Peyer's patch (tissue), 4 donors: ENCODE data around the gene NT5DC3. TPM values are rescaled to one million over a fixed set of nuclear protein-coding genes. Genes with fewer than 3 reads are reported as not detected.

ENCODE experiments used
- DNase-seq, 3 donors: peaks; one replicate each; pipeline ENCODE4 v3.0.0-alpha.2; 2017 to 2019
- H3K27ac ChIP-seq, 4 donors: fragments of 200-600 bp; sonication (generic); one replicate each; pipeline ENCODE4 v1.5.1; 2016 to 2019
- H3K27me3 ChIP-seq, 2 donors: fragments of 200-600 bp; sonication (generic); one replicate each; pipeline ENCODE4 v1.5.1; 2019
- H3K36me3 ChIP-seq, 3 donors: fragments of 200-600 bp; sonication (generic); one replicate each; pipeline ENCODE4 v1.5.1; 2016 to 2019
- H3K4me1 ChIP-seq, 4 donors: fragments of 200-600 bp; sonication (generic); one replicate each; pipeline ENCODE4 v1.5.1; 2016 to 2019
- H3K4me3 ChIP-seq, 4 donors: fragments of 200-600 bp; sonication (generic); 1 replicate in 3 of 4; 2 replicates in 1 of 4; pipeline ENCODE4 v1.5.1; 2016 to 2019; ENCODE audit warnings: mild to moderate bottlenecking in 1 of 4
- H3K9me3 ChIP-seq, 4 donors: fragments of 200-600 bp; sonication (generic); one replicate each; pipeline ENCODE4 v1.5.1; 2016 to 2019; ENCODE audit warnings: mild to moderate bottlenecking in 1 of 4
- POLR2A ChIP-seq, 2 donors: fragments of 450-650 bp; IDR thresholded peaks; one replicate each; pipeline ENCODE4 v1.5.1; 2017; ENCODE audit warnings: antibody characterized with exemption in 2 of 2, mild to moderate bottlenecking in 2 of 2, moderate library complexity in 2 of 2
- total RNA-seq, 4 donors: library from RNA; depleted of rRNA; stranded (reverse); fragments of >200 nt; gene quantifications; one replicate each; pipeline ENCODE4 v1.1.0, GENCODE V29; 2016
- TF ChIP-seq, protein P1 (sequence below), 6 experiments: fragments of 450-650 bp in 4 of 6; fragments of 200-600 bp in 2 of 6; sonication (generic) in 1 of 6; IDR thresholded peaks; one replicate each; pipeline ENCODE4 v1.5.1; 2017 to 2019; ENCODE audit warnings: antibody characterized with exemption in 6 of 6, mild to moderate bottlenecking in 3 of 6, moderate library complexity in 1 of 6

The NT5DC3 gene
- total RNA-seq, 4 donors from 2014 or later, result 3.9 to 10.2 (median 7.4) TPM

GRCh38 chr12:103833891-103834290 lies 7.1 kb downstream of the NT5DC3 start:
- no peaks in the 10 kb centered on the region for H3K4me1 ChIP-seq

DNA sequence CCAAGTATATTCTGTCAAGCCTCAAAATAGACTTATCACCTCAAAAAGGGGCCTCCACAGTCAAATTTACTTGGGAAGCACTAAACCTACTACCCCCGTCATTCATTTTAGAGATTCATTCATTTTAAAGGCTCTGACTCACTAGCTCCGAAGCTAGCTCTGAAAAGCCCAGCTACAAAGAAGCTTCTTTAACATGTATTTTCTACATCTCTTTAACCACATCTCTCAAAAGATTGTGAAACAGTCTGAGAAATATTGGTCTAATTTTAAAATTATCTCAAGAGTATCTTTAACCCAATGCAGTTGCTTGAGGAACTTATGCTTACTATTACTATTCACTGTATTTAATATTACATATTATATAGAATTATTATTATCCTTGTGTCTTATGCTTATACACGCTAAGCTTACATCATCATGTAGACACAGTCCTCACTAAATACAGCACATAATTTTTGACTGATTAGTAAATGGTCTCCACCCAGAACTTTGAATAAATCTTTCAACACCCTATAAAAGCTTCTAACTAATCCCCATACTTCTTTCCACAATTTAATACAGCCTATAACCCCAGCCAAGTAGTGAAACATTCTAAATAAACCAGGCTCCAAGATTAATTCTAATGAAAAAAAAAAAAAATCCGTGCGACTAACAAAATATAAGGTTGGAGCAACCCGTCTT lies 7.8 kb downstream of the NT5DC3 start:
- H3K27me3 ChIP-seq, result no peaks in the 10 kb centered on the region
- no peaks in the 10 kb centered on the region for H3K9me3 ChIP-seq
- no peaks in the 10 kb centered on the region for H3K36me3 ChIP-seq
- no peaks in the 10 kb centered on the region for H3K4me1 ChIP-seq
- no peak for DNase-seq
- H3K4me3 ChIP-seq, result no peak overlapping the region
- TF ChIP-seq POLR2A (IDR thresholded peaks at IDR 0.05), result no peak
- no peak overlapping the region for H3K27ac ChIP-seq

More at GRCh38 chr12:103833891-103834290, 7.1 kb downstream of the NT5DC3 start:
- Histone ChIP-seq H3K36me3 (no peaks in the 10 kb centered on the region), H3K4me3 (no peak overlapping the region), H3K27me3 (no peaks in the 10 kb centered on the region), H3K9me3 (no peaks in the 10 kb centered on the region), H3K27ac (no peak overlapping the region)
- DNase-seq, result no peak
- TF ChIP-seq POLR2A (IDR thresholded peaks at IDR 0.05), result no peak
- TF ChIP-seq, protein P1, sequence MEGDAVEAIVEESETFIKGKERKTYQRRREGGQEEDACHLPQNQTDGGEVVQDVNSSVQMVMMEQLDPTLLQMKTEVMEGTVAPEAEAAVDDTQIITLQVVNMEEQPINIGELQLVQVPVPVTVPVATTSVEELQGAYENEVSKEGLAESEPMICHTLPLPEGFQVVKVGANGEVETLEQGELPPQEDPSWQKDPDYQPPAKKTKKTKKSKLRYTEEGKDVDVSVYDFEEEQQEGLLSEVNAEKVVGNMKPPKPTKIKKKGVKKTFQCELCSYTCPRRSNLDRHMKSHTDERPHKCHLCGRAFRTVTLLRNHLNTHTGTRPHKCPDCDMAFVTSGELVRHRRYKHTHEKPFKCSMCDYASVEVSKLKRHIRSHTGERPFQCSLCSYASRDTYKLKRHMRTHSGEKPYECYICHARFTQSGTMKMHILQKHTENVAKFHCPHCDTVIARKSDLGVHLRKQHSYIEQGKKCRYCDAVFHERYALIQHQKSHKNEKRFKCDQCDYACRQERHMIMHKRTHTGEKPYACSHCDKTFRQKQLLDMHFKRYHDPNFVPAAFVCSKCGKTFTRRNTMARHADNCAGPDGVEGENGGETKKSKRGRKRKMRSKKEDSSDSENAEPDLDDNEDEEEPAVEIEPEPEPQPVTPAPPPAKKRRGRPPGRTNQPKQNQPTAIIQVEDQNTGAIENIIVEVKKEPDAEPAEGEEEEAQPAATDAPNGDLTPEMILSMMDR (IDR thresholded peaks at IDR 0.05), result no peak

GRCh38 chr12:103832048-103832997 lies 8.7 kb downstream of the NT5DC3 start:
- no peaks in the 10 kb centered on the region for H3K9me3 ChIP-seq
- no peaks in the 10 kb centered on the region for H3K4me1 ChIP-seq
- no peak for TF ChIP-seq POLR2A (IDR thresholded peaks at IDR 0.05)
- TF ChIP-seq, protein P1 (IDR thresholded peaks at IDR 0.05), result no peak
- no peak for DNase-seq
- H3K27me3 ChIP-seq, result no peaks in the 10 kb centered on the region
- H3K27ac ChIP-seq, result no peak overlapping the region
- H3K4me3 ChIP-seq, result no peak overlapping the region
- H3K36me3 ChIP-seq, result no peaks in the 10 kb centered on the region

DNA sequence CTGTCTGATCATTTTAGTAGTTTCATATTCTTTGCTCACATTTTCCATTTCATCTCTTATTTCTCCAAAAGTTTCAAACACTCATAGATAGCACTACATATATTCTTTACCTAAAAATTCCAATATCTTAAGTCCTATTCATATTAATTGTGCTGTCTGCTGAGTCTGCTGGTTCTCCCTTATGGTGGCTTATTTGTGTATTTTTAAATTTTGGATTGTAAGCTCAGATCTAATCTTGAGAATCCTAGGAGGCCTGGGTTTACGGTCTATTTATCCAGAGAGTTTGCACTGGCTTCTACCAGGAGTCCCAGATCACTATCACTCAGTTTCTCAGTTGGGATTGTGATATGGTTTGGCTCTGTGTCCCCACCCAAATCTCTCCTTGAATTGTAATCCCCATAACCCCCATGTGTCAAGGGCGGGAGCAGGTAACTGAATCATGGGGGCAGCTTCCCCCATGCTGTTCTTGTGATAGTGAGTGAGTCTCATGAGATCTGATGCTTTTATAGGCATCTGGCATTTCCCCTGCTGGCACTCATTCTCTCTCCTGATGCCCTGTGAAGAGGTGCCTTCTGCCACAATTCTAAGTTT lies 10.2 kb downstream of the NT5DC3 start:
- H3K27me3 ChIP-seq, result no peaks in the 10 kb centered on the region
- no peak for TF ChIP-seq POLR2A (IDR thresholded peaks at IDR 0.05)
- TF ChIP-seq, protein P1 (IDR thresholded peaks at IDR 0.05), result no peak
- no peak overlapping the region for H3K4me3 ChIP-seq
- no peaks in the 10 kb centered on the region for H3K9me3 ChIP-seq
- H3K36me3 ChIP-seq, result no peaks in the 10 kb centered on the region
- DNase-seq, result no peak
- no peak overlapping the region for H3K27ac ChIP-seq
- no peaks in the 10 kb centered on the region for H3K4me1 ChIP-seq

- DNase-seq, result no peak
- H3K9me3 ChIP-seq, result no peaks in the 10 kb centered on the region
- no peaks in the 10 kb centered on the region for H3K27me3 ChIP-seq
- H3K27ac ChIP-seq, result no peak overlapping the region
- H3K36me3 ChIP-seq, result no peaks in the 10 kb centered on the region
- TF ChIP-seq POLR2A (IDR thresholded peaks at IDR 0.05), result no peak
- TF ChIP-seq, protein P1 (IDR thresholded peaks at IDR 0.05), result no peak
- H3K4me1 ChIP-seq, result no peaks in the 10 kb centered on the region
- H3K4me3 ChIP-seq, result no peak overlapping the region
Measured at GRCh38 chr12:103830025-103830725, 10.9 kb downstream of the NT5DC3 start.
